Right lobe of liver (tissue), 4 donors: Measurements from ENCODE around the gene FNIP2.

ENCODE experiments used
- POLR2A ChIP-seq: fragments of 450-650 bp; IDR thresholded peaks from one replicate; pipeline ENCODE4 v1.6.1; 2017; ENCODE audit warnings: antibody characterized with exemption, mild to moderate bottlenecking
- TF ChIP-seq, protein P1 (sequence below), 4 donors: fragments of 200-600 bp in 3 of 4; fragments of 450-650 bp in 1 of 4; IDR thresholded peaks; one replicate each; pipeline versions ENCODE4 v1.5.1 to v1.8.0; 2016 to 2022; ENCODE audit warnings: antibody characterized with exemption in 4 of 4, mild to moderate bottlenecking in 2 of 4
- donor health status: DM: no; HTN: no; CAD: no.
- donor health status: DM: no; HTN: no; CAD: no.
- donor health status: DM: no; HTN: yes; CAD: no.

DNA sequence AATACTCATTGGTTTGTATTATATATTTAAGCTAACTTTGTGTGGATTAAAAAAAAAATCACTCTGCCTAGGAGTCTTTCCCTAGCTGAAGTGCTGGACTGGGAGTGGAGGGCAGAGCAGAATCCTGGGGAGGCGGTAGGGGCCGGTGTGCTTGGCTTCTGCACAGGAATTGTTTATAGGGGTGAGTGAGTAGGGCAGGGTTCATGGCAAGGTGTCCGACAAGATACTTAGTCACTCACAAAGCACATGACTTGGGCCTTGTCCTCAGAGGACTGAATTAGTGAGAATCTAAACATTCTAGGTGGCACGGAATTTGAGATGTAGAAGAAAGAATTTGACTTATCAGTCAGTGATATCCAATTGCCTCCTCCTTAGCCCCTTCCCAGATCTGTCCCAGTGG, 32.2 kb downstream of the FNIP2 start:
- TF ChIP-seq, protein P1, sequence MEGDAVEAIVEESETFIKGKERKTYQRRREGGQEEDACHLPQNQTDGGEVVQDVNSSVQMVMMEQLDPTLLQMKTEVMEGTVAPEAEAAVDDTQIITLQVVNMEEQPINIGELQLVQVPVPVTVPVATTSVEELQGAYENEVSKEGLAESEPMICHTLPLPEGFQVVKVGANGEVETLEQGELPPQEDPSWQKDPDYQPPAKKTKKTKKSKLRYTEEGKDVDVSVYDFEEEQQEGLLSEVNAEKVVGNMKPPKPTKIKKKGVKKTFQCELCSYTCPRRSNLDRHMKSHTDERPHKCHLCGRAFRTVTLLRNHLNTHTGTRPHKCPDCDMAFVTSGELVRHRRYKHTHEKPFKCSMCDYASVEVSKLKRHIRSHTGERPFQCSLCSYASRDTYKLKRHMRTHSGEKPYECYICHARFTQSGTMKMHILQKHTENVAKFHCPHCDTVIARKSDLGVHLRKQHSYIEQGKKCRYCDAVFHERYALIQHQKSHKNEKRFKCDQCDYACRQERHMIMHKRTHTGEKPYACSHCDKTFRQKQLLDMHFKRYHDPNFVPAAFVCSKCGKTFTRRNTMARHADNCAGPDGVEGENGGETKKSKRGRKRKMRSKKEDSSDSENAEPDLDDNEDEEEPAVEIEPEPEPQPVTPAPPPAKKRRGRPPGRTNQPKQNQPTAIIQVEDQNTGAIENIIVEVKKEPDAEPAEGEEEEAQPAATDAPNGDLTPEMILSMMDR (IDR thresholded peaks at IDR 0.05) = no peak
- no peak for TF ChIP-seq POLR2A
